Smooth muscle cell of the pulmonary artery (primary cell): Measurements from ENCODE around the gene NAV2. TPM values are rescaled to one million over a fixed set of nuclear protein-coding genes. Genes with fewer than 3 reads are reported as not detected.

Experiments
- total RNA-seq: library from RNA; depleted of rRNA; stranded (reverse); fragments of >200 nt; gene quantifications from 2 replicates; pipeline ENCODE4 v1.2.3, GENCODE V29; 2014

NAV2 gene, protein sequence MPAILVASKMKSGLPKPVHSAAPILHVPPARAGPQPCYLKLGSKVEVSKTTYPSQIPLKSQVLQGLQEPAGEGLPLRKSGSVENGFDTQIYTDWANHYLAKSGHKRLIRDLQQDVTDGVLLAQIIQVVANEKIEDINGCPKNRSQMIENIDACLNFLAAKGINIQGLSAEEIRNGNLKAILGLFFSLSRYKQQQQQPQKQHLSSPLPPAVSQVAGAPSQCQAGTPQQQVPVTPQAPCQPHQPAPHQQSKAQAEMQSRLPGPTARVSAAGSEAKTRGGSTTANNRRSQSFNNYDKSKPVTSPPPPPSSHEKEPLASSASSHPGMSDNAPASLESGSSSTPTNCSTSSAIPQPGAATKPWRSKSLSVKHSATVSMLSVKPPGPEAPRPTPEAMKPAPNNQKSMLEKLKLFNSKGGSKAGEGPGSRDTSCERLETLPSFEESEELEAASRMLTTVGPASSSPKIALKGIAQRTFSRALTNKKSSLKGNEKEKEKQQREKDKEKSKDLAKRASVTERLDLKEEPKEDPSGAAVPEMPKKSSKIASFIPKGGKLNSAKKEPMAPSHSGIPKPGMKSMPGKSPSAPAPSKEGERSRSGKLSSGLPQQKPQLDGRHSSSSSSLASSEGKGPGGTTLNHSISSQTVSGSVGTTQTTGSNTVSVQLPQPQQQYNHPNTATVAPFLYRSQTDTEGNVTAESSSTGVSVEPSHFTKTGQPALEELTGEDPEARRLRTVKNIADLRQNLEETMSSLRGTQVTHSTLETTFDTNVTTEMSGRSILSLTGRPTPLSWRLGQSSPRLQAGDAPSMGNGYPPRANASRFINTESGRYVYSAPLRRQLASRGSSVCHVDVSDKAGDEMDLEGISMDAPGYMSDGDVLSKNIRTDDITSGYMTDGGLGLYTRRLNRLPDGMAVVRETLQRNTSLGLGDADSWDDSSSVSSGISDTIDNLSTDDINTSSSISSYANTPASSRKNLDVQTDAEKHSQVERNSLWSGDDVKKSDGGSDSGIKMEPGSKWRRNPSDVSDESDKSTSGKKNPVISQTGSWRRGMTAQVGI (N-terminal part only)
- total RNA-seq: 12.6 and 34.5 TPM in 2 replicates

DNA sequence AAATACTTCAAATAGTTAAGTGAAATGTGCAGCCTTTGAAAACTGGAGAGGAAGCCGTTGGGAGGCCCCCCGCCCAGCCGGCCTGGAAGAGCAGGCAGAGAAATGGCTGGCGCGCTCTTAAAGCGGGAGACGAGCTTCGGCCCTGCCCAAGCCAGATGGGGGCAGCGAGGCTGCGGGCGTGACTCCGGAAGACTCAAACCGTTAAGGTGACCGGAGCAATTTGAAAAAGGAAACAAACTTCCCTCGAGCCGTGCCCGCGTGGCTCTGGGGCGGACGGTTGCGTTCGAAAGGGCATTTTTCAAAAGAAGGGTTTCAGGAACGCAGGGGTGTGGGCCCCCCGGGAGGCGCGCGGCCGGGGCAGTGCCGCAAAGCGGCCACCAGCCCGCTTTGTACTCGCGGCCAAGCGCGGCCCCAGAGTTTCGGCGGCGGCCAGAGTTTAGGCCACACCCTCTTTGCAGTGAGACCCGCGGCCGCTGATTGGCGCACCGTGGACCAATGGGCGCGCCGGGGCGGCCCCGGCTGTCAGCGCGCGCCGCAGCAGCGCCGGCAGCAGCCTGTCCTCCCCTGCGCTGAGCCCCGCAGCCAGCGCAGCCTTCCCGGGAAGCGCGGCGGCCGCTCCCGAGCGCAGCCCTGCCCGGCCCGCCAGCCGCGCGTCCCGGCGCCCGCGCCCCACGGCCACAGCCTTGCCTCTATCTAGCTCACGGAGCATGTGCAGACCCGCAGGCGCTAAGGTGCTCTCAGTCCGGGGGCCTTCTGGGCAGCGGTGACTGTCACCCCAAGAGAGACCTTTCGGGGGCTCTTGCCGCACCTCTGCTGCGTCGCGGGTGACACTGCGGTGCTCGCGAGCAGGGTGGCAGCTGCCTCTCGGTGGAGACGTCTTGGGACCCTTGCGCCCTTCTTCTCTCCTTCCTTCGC, at the start of gene NAV2:
NAV2 (plus strand) TSS at position 557 of the 915 bp plus-strand sequence. CDS start 859 bp downstream, outside the sequence.

DNA sequence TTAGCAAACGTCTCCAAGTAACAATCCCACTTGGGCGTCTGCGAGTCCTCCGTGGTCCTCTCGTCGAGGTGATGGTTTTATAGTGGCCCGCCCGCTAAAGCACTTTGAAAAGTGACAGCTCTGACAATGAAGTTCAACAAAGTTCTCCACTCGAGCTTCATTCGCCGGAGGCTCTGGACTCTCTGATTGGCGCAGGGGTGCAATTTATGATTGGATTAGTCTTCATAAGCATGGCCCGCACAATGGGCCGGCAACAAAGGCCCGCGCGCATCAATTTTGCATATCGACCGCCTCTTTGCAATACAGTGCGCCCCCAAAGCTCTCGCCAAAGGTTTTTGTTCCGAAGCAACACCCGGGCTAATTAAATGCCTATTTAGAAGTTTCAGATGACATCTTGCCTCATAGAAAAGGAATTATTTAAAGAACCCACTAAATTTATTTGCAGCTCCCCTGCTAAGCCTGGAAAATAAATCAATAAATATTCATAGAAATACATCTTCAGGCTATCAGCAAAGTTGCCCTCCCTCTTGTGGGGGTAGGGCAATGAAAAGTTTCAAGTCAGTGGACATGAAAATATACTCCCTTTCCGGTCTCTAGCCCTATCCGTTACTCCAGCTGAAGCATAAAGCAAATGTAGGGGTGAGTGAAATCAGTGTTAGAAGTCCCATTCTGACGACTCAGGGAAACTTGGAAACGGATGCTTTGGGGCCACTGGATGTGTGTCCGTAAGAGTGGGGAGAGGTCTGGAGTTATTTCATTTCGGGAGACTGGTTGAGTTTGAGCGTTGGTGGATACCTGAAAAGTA, 448.0 kb downstream of the NAV2 start, which contains the start of gene DBX1:
DBX1 (minus strand) TSS at position 51 of the 805 bp plus-strand sequence. CDS start 151 bp downstream, outside the sequence.

